GM19099 (cell line): Measurements from ENCODE around the gene PCYT2.

Source experiments
- POLR2A ChIP-seq: IDR thresholded peaks from 3 replicates; pipeline ENCODE4 v1.6.1; 2011; ENCODE audit warnings: low read depth; ENCODE audit not compliant: insufficient read length; ENCODE audit errors: extremely low read depth

The PCYT2 gene

DNA sequence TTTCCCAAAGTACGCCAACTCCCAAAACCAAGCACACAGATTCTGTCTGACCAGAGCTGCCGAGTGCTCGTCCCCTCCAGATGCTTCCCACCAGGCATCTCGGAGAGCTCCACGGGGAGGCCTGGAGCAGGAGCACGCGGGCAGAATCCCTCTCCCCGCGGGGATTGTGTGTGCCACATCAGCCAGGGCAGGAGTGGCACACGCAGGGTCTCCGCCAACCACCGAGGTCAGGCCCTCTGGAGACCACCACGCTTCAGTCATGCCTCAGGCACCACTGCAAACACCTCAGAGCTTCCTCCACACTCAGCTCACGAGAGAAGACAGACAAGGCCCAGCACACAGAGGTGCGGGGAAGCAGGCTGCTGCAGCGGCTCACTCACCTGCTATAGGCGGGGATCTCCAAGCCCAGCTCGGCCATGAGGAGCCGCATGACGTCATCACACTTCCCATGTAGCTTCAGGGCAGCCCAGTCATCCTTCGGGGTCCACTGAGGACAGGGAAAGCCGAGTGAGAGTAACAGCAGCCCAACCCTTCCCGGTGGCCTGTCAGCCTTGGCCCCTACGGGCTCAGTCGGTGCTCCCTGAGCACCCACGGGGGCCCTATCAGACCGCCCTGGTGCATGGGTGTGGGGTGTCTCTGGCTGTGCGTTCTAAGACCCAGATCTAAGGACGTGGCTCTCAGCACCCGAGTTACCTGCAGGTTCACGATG, 2.3 kb upstream of the PCYT2 start:
- no peak for TF ChIP-seq POLR2A

GRCh38 chr17:81912441-81913309, 1.5 kb upstream of the PCYT2 start:
- TF ChIP-seq POLR2A: no peak

DNA sequence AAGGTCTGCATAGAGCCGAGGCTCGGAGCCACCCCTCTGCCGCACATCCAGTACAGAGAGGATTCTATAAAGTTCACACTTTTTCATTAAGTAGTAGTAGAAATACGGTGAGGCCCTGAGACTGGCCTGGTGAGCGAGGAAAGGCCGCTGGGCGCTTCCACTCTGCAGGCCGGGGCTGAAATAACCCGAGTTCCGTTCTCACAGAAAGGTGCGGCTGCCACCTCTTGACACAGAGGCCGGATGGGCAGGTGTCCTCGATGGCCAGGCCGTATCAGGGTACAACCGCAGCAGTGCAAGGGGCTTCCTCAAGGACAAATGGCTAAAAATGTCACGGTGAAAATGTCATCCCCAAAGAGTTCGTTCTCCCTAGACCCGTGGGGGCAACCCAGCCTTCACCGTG, 770 bp upstream of the PCYT2 start:
- TF ChIP-seq POLR2A: no peak

GRCh38 chr17:81910840-81911276, 341 bp downstream of the PCYT2 start:
- no peak for TF ChIP-seq POLR2A

GRCh38 chr17:81909966-81910839, 996 bp downstream of the PCYT2 start:
- TF ChIP-seq POLR2A: no peak

GRCh38 chr17:81909231-81909630, 2.0 kb downstream of the PCYT2 start:
- TF ChIP-seq POLR2A: no peak

DNA sequence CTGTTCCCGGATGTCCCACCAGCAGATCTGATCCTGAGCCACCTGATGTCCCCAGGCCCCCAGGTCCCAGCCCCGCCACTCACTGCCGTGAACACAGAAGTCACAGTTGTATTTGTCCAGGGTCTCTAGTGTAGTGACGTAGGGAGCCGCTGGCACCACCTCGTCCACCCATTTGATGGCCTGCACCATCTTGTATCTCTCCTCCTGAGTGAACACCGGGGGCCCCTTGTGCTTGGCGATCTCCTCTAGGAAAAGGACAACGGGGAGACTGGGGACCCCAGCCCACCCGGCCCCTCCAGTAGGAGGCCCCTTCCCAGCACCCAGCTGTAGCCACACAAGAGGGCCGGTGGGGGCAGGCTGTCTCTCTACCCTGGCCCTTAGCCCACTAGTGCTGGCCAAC, 2.4 kb downstream of the PCYT2 start:
- no peak for TF ChIP-seq POLR2A

DNA sequence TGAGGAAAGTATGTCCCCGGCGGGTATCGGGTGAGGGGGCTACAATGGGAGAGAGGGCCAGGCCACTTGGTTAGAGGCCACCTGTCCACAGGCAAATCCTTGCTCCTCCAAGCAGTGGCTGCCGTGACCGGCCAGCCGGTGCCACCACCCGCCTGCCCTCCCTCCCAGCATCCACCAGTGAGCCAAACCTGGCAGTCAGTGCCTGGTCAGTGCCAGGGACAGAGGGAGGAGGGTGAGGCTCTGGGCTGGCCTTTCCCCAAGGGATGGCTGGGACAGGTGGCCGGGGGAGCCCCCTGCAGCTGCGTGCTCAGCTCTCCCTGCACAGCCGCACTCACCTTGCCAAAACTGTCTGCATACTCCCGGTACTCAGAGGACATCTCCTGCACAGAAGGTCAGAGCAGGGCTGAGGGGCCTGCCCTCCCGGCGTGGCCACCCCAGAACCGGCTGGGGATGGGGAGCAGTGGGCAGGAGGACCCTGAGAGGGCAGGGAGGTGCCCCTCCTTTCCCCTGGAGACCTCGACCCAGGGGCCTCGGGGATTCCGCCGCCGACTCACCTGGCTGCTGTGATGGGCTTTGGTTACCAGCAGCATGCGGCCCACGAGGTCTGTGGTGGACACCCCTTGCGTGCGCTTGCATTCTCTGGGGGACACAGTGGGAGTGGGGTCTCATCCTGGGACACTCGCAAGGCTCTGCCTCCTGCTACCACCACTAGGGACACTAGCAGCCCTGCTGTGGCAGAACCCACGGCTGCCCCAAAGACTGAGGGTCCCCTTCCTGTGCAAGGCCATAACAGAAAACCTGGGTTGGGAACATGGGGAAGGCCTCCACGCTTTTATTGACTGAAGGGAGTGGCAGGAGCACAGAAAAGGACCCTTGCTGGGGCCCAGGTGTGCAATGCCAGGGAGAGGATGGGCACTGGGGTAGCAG, 3.7 kb downstream of the PCYT2 start:
- TF ChIP-seq POLR2A: no peak

GRCh38 chr17:81906476-81907218, 4.6 kb downstream of the PCYT2 start:
- TF ChIP-seq POLR2A: no peak

DNA sequence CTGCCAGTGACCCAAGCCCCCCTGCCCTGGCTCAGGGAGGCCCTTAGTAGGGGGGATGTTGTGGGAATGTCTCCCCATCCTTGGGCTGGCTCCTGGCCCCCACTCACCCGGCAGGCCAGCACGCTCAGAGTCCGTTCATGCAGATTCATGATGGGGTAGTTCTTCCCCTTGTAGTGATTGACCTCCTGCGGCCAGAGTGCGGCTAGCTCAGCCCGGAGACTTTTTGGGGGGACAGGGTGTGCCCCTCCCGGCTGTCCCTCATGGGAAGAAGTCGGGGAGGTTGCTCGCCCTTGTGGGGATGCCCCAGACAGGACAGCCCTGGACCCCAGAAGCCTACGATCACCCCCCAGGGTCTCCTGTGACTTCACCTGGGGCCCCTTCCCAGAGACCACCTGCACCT, 5.2 kb downstream of the PCYT2 start:
- TF ChIP-seq POLR2A: no peak

- TF ChIP-seq POLR2A: no peak
These were observed 5.7 kb downstream of the PCYT2 start for GRCh38 chr17:81905424-81905875.

DNA sequence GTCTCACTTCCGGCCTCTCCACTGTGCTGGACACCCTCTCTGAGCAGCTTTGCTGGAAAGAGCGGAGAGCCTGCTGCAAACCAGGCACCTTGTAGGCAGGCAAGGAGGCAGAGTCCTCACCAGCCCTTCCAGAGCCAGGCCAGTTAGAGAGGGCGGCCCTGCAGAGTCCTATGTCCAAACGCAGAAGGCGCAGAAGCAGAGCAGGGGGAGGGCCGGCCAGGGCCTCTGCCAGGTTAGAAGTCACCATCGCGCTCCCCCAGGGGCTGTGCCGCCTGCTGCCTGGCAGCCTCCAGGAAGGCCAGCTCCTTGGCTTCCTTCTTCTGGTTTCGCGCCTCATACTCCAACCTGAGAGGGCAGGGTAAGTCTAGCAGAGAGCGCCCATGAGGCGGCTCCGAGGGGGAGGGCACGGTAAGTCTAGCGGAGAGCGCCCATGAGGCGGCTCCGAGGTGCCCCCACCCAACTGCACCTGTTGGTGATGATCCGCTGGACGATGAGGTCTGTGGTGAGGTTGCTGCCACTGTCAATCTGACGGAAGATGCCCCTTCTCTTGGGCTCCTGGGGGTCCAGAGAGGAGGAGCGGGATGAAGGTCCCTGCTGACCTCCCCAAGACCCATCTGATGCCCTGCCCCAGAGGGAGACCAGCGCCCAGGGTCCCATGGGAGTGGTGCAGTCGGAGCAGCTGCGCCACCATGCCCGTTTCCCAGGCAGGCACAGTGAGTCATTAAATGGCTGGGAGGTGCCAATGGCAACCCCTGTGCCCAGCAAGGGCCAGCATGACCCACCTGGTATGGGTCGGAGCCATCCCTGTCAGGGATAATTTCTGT, 6.4 kb downstream of the PCYT2 start:
- no peak for TF ChIP-seq POLR2A
